ENCODE data around the gene ANK3. TPM values are rescaled to one million over a fixed set of nuclear protein-coding genes. Genes with fewer than 3 reads are reported as not detected.

ANK3 gene
- total RNA-seq, 6 experiments from 2014 or later: not detected

- Mint-ChIP-seq H3K4me3 (no peak overlapping the region), H3K27me3 (ENCODE audit: insufficient read depth) (no peaks in the 10 kb centered on the region; the same call in 1 of the 2 replicates), H3K27ac (no peak overlapping the region), H3K36me3 (ENCODE audit: low read depth) (no peaks in the 10 kb centered on the region; the same call in 1 of the 2 replicates), H3K4me1 (ENCODE audit: low read depth) (peaks cover 89% of the 10 kb centered on the region), H3K9me3 (no peaks in the 10 kb centered on the region)
- TF ChIP-seq CTCF (IDR thresholded peaks at IDR 0.05): no peak
- DNase-seq: no peak
These were observed 39.6 kb upstream of the ANK3 start for GRCh38 chr10:60429084-60429849.

DNA sequence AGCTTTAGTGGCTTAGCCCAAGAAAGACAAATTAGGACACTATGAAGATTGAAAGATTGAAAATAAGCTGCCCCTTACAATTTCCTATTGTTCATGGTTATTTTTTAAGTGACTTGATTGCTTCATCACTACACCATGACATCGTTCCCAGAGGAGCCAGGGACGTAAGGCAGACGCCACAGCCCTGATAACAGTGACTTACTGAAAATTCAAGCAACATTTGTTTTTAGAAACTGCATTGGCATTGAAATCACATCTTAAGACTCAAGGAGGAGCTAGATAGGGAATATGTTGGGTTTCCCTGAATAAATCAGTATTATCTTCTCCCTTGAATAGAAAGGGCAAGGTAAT lies 38.7 kb upstream of the ANK3 start:
- H3K27ac Mint-ChIP-seq: no peak overlapping the region; the same call in 1 of the 2 replicates

DNA sequence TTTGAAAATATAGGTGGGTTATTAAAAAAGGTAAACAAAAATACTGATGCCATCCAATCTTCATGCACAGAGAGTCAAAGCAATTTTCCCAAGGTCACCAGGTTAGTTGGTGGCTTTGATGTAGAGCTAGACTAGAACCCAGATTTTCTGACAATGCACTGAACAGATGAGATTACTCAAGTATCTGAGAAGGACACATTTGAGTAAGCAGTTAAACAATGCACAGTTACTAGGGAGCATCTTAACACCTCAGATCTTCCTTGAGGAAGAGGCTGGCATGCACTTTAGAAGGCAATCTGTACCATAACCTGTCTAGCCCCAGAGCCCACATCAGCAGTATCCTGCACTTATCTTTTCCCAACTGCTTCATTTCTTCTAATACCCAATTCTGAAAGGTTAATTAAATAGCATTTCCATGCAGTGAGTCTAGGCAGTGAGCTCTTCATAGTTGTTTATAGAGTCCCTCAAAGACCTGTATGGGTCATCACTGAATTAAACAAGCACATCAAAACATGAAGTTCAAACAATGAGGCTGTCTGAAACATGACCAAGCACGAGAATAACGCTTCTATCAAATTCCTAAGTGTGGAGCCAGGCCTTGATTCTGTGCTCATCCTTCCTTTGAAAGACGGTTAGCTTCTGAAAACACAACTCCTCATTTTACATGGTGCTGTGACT lies 38.2 kb upstream of the ANK3 start:
- H3K4me1 Mint-ChIP-seq (ENCODE audit: low read depth): peaks cover 91% of the 10 kb centered on the region

More for the DNA sequence above, 38.7 kb upstream of the ANK3 start:
- Mint-ChIP-seq H3K36me3 (ENCODE audit: low read depth) (no peaks in the 10 kb centered on the region; the same call in 1 of the 2 replicates), H3K4me3 (0 out of 2 replicates have a peak overlapping the region, but pooled peaks have one; percentile 6), H3K9me3 (no peaks in the 10 kb centered on the region), H3K27me3 (ENCODE audit: insufficient read depth) (no peaks in the 10 kb centered on the region; the same call in 1 of the 2 replicates), H3K4me1 (ENCODE audit: low read depth) (peaks cover 93% of the 10 kb centered on the region)
- TF ChIP-seq CTCF (IDR thresholded peaks at IDR 0.05): no peak
- no peak for DNase-seq

GRCh38 chr10:60427148-60427547 lies 37.5 kb upstream of the ANK3 start:
- no peak overlapping the region for H3K4me3 Mint-ChIP-seq
- peak overlapping the region; percentile 77; the same call in 1 of the 2 replicates for H3K27ac Mint-ChIP-seq
- no peak for TF ChIP-seq CTCF (IDR thresholded peaks at IDR 0.05)
- no peaks in the 10 kb centered on the region for H3K27me3 Mint-ChIP-seq (ENCODE audit: insufficient read depth)
- H3K4me1 Mint-ChIP-seq (ENCODE audit: low read depth): peaks cover 86% of the 10 kb centered on the region
- H3K9me3 Mint-ChIP-seq: no peaks in the 10 kb centered on the region
- H3K36me3 Mint-ChIP-seq (ENCODE audit: low read depth): no peaks in the 10 kb centered on the region; the same call in 1 of the 2 replicates
- DNase-seq: no peak

More for the DNA sequence above, 38.2 kb upstream of the ANK3 start:
- no peaks in the 10 kb centered on the region for H3K9me3 Mint-ChIP-seq
- DNase-seq: no peak
- TF ChIP-seq CTCF (IDR thresholded peaks at IDR 0.05): no peak
- H3K4me3 Mint-ChIP-seq: no peak overlapping the region
- H3K27me3 Mint-ChIP-seq (ENCODE audit: insufficient read depth): no peaks in the 10 kb centered on the region
- no peaks in the 10 kb centered on the region; the same call in 1 of the 2 replicates for H3K36me3 Mint-ChIP-seq (ENCODE audit: low read depth)
- H3K27ac Mint-ChIP-seq: no peak overlapping the region; the same call in 1 of the 2 replicates

GRCh38 chr10:60426425-60426824 lies 36.8 kb upstream of the ANK3 start:
- H3K27ac Mint-ChIP-seq: peak overlapping the region; percentile 77

More at GRCh38 chr10:60426425-60426824, 36.8 kb upstream of the ANK3 start:
- H3K27me3 Mint-ChIP-seq (ENCODE audit: insufficient read depth): no peaks in the 10 kb centered on the region; the same call in 1 of the 2 replicates
- no peaks in the 10 kb centered on the region for H3K9me3 Mint-ChIP-seq
- peak; percentile 81 for DNase-seq
- no peaks in the 10 kb centered on the region; the same call in 1 of the 2 replicates for H3K36me3 Mint-ChIP-seq (ENCODE audit: low read depth)
- H3K4me1 Mint-ChIP-seq (ENCODE audit: low read depth): peaks cover 81% of the 10 kb centered on the region
- no peak for TF ChIP-seq CTCF (IDR thresholded peaks at IDR 0.05)
- peak overlapping the region; percentile 37 for H3K4me3 Mint-ChIP-seq
